ENCODE results near the gene VAV1.

Gene VAV1

GRCh38 chr19:6832412-6832811, 59.9 kb downstream of the VAV1 start:
- H3K4me3 ChIP-seq (ENCODE audit: low read depth, low read length), result no peak overlapping the region
- no peak for DNase-seq (ENCODE audit: low read depth)
- TF ChIP-seq CTCF (IDR thresholded peaks at IDR 0.05; ENCODE audit: insufficient read depth, low read depth, low read length, missing control alignments), result no peak

DNA sequence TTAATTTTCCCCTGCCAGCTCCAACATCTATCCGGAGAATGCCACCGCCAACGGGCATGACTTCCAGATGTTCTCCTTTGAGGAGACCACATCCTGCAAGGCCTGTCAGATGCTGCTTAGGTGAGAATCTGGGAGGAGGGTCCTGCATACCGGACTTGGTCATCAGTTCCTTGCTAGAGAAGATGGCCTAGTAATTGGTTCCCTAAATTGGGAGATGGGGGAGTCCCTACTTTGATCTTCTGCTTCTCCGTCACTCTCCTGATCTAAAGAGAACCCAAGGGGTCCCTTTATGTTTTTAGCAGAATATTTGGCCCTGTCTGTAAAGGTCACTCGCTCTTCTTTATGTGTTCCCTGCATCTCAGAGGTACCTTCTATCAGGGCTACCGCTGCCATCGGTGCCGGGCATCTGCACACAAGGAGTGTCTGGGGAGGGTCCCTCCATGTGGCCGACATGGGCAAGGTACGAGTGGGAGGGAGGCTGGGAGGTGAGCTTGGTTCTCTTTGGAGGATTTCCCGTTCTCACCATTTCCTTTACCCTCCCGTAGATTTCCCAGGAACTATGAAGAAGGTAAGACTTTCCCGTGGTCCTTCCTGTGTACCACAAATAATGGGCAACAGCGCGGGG, 60.8 kb downstream of the VAV1 start:
- no peak for DNase-seq (ENCODE audit: low read depth)
- no peak for TF ChIP-seq CTCF (IDR thresholded peaks at IDR 0.05; ENCODE audit: insufficient read depth, low read depth, low read length, missing control alignments)
- H3K4me3 ChIP-seq (ENCODE audit: low read depth, low read length), result no peak overlapping the region

GRCh38 chr19:6834433-6834832, 61.9 kb downstream of the VAV1 start:
- no peak for DNase-seq (ENCODE audit: low read depth)
- no peak for TF ChIP-seq CTCF (IDR thresholded peaks at IDR 0.05; ENCODE audit: insufficient read depth, low read depth, low read length, missing control alignments)
- no peak overlapping the region for H3K4me3 ChIP-seq (ENCODE audit: low read depth, low read length)

GRCh38 chr19:6835501-6835900, 63.0 kb downstream of the VAV1 start:
- no peak for DNase-seq (ENCODE audit: low read depth)
- H3K4me3 ChIP-seq (ENCODE audit: low read depth, low read length), result no peak overlapping the region
- TF ChIP-seq CTCF (IDR thresholded peaks at IDR 0.05; ENCODE audit: insufficient read depth, low read depth, low read length, missing control alignments), result no peak

DNA sequence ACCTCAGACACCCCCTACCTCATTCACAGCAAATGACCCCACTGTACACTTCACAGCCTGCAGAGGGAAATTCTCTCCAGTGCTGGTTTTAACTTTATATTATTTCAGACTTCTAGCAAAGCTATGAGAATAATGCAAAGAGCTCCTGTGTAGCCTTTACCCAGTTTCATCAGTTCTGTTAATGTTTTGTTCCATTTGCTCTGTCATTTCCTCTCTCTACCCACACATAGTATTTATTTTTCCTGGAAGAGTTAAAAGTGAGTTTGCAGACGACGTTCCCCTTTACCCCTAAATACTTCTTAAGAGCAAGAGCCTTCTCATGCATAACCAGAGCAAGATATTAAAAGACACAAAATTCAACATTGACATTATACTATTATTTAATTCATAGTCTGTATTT, 65.0 kb downstream of the VAV1 start:
- H3K4me3 ChIP-seq (ENCODE audit: low read depth, low read length), result no peak overlapping the region
- TF ChIP-seq CTCF (IDR thresholded peaks at IDR 0.05; ENCODE audit: insufficient read depth, low read depth, low read length, missing control alignments), result no peak
- no peak for DNase-seq (ENCODE audit: low read depth)

DNA sequence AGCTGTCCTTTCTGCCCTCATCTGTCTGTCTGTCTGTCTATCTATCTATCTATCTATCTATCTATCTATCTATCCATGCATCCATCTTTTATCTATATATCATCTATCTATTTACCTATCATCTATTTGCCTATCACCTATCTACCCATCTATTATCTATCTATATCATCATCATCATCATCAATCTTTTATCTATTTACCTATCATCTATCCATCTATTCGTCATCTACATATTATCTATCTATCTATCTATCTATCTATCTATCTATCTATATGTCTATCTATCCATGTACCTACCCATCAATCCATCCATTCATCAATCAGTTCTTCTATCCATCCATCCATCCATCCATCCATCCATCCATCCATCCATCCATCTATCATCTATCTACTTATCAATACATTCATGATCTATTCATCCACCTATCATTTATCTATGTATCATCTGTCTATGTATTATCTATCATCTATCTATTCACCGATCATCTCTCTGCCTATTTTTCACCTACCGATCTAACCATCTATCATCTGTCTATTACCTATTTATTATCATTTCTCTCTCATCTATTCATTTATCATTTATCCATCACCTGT, 65.7 kb downstream of the VAV1 start:
- TF ChIP-seq CTCF (IDR thresholded peaks at IDR 0.05; ENCODE audit: insufficient read depth, low read depth, low read length, missing control alignments), result no peak
- no peak overlapping the region for H3K4me3 ChIP-seq (ENCODE audit: low read depth, low read length)
- no peak for DNase-seq (ENCODE audit: low read depth)
